OCI-LY1 (cell line): ENCODE data around the gene AOC3.

Source experiments
- EZH2 ChIP-seq: fragments of 200-600 bp; sonication (generic), shearing (Covaris generic); IDR thresholded peaks from 2 replicates; pipeline ENCODE4 v1.8.0; 2017; ENCODE audit warnings: borderline replicate concordance, mixed run types, mild to moderate bottlenecking, antibody characterized with exemption, low read length, moderate library complexity, mixed read lengths
- TF ChIP-seq, protein P1 (sequence below): fragments of 200-600 bp; sonication (generic), shearing (Covaris generic); IDR thresholded peaks from 2 replicates; pipeline ENCODE4 v1.5.1; 2017; ENCODE audit warnings: mild to moderate bottlenecking, antibody characterized with exemption, low read length, moderate library complexity, mixed read lengths

DNA sequence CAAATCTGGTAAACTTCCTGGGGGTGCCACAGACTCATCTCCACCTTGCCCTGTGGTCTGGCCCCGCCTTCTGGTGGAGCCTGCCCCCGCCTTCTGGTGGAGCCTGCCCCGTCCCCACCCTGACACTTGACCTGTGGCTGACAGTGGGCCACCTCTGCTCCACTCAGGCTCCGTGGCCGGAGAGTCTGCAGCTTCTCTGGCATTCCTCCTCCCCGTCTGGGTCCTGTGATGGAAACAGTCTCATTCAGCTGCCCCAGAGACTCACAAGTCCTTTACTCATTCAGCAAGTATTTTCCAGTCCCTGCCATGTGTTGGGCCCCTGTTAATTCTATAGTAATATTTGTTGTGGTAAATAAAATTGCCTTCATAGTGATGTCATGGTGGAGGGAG, 28.6 kb downstream of the AOC3 start:
- TF ChIP-seq, protein P1, sequence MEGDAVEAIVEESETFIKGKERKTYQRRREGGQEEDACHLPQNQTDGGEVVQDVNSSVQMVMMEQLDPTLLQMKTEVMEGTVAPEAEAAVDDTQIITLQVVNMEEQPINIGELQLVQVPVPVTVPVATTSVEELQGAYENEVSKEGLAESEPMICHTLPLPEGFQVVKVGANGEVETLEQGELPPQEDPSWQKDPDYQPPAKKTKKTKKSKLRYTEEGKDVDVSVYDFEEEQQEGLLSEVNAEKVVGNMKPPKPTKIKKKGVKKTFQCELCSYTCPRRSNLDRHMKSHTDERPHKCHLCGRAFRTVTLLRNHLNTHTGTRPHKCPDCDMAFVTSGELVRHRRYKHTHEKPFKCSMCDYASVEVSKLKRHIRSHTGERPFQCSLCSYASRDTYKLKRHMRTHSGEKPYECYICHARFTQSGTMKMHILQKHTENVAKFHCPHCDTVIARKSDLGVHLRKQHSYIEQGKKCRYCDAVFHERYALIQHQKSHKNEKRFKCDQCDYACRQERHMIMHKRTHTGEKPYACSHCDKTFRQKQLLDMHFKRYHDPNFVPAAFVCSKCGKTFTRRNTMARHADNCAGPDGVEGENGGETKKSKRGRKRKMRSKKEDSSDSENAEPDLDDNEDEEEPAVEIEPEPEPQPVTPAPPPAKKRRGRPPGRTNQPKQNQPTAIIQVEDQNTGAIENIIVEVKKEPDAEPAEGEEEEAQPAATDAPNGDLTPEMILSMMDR: no peak
- no peak for TF ChIP-seq EZH2
